H1 (cell line): Measurements from ENCODE around the gene THAP2. TPM values are rescaled to one million over a fixed set of nuclear protein-coding genes. Genes with fewer than 3 reads are reported as not detected.

Experiments
- CTCF ChIA-PET: fragments of 300-600 bp; sonication (Branson Sonifier 250); formaldehyde crosslinking; loops from one replicate; lab custom pipeline; 2021; ENCODE audit not compliant: partially characterized antibody; lab: Charles Lee
- POLR2A ChIA-PET: fragments of 300-600 bp; sonication (Branson Sonifier 250); formaldehyde crosslinking; loops from one replicate; lab custom pipeline; 2021; ENCODE audit warnings: inconsistent platforms; ENCODE audit not compliant: partially characterized antibody; lab: Charles Lee
- DNase-seq, 2 experiments: peaks; one replicate each; pipeline versions ENCODE4 v3.0.0 to v3.0.0-alpha.2; 2010 to 2022; ENCODE audit warnings: low spot score in 2 of 2, low read depth in 1 of 2, mixed read lengths in 1 of 2
- FAIRE-seq: peaks from 2 replicates; lab custom pipeline; 2011; peaks lifted over from hg19 to GRCh38; lab: Jason Lieb, UNC
- H2AFZ ChIP-seq: 2 replicates; pipeline ENCODE4 v1.8.1; 2012; ENCODE audit warnings: low read length, inconsistent platforms
- H2AK5ac ChIP-seq: 2 replicates; pipeline ENCODE4 v1.6.1; 2013; ENCODE audit warnings: low read depth, low read length
- H2BK120ac ChIP-seq: replicated peaks from 2 replicates; pipeline ENCODE3; 2013; ENCODE audit warnings: low read depth, low read length, inconsistent platforms
- H2BK12ac ChIP-seq: 2 replicates; pipeline ENCODE4 v1.6.1; 2013; ENCODE audit warnings: low read depth, low read length
- H2BK15ac ChIP-seq: 2 replicates; pipeline ENCODE4 v1.6.1; 2013; ENCODE audit warnings: low read length
- H2BK20ac ChIP-seq: 2 replicates; pipeline ENCODE4 v1.6.1; 2013; ENCODE audit warnings: low read length
- H2BK5ac ChIP-seq: 2 replicates; pipeline ENCODE4 v1.6.1; 2013; ENCODE audit warnings: low read depth, low read length
- H3K14ac ChIP-seq: 2 replicates; pipeline ENCODE4 v1.6.1; 2013; ENCODE audit warnings: inconsistent platforms; ENCODE audit not compliant: insufficient read length
- H3K18ac ChIP-seq: 2 replicates; pipeline ENCODE4 v1.6.1; 2013; ENCODE audit warnings: low read length; ENCODE audit errors: extremely low read depth
- H3K23ac ChIP-seq: 2 replicates; pipeline ENCODE4 v1.6.1; 2013; ENCODE audit warnings: inconsistent platforms; ENCODE audit not compliant: insufficient read length
- H3K23me2 ChIP-seq: 2 replicates; pipeline ENCODE4 v1.6.1; 2013; ENCODE audit warnings: low read depth, low read length
- H3K27ac ChIP-seq: 2 replicates; pipeline ENCODE4 v1.6.1; 2011; ENCODE audit warnings: low read depth, low read length, inconsistent platforms
- H3K27me3 ChIP-seq, 4 experiments: replicated peaks in 1 of 4; 1 replicate in 1 of 4; 2 replicates in 3 of 4; pipeline versions ENCODE4 v1.6.1 to v1.8.1; 2011 to 2013; ENCODE audit warnings: low read length in 3 of 4, mild to moderate bottlenecking in 3 of 4, inconsistent platforms in 2 of 4, mixed read lengths in 2 of 4, moderate library complexity in 1 of 4; ENCODE audit not compliant: control insufficient read depth in 3 of 4, insufficient read depth in 3 of 4; ENCODE audit errors: extremely low read depth in 1 of 4
- H3K36me3 ChIP-seq, 4 experiments: 2 replicates each; pipeline versions ENCODE4 v1.6.1 to v1.8.1; 2011 to 2013; ENCODE audit warnings: mild to moderate bottlenecking in 4 of 4, low read length in 3 of 4, moderate library complexity in 2 of 4, control low read depth in 1 of 4, inconsistent platforms in 1 of 4; ENCODE audit not compliant: insufficient read depth in 4 of 4, control insufficient read depth in 2 of 4
- H3K4ac ChIP-seq: replicated peaks from 2 replicates; pipeline ENCODE3; 2013; ENCODE audit warnings: low read length, low read depth, mixed read lengths, inconsistent platforms; ENCODE audit not compliant: insufficient read length
- H3K4me1 ChIP-seq, 4 experiments: replicated peaks in 1 of 4; 1 replicate in 1 of 4; 2 replicates in 3 of 4; pipeline versions ENCODE4 v1.6.1 to v1.8.1; 2011 to 2013; ENCODE audit warnings: low read length in 3 of 4, inconsistent platforms in 2 of 4, mixed read lengths in 1 of 4; ENCODE audit not compliant: insufficient read depth in 4 of 4, control insufficient read depth in 3 of 4
- H3K4me2 ChIP-seq, 2 experiments: 2 replicates each; pipeline versions ENCODE4 v1.6.1 to v1.8.1; 2011 to 2013; ENCODE audit warnings: low read depth in 2 of 2, low read length in 2 of 2, control low read depth in 1 of 2, inconsistent platforms in 1 of 2, mild to moderate bottlenecking in 1 of 2; ENCODE audit not compliant: insufficient read depth in 1 of 2
- H3K4me3 ChIP-seq, 4 experiments: fragments of 200-600, 300-600 bp in 1 of 4; sonication (generic), shearing (Covaris generic), sonication (Bioruptor Twin) in 1 of 4; 2 replicates each; pipeline versions ENCODE4 v1.5.1 to v1.8.1; 2011 to 2016; ENCODE audit warnings: low read length in 4 of 4, low read depth in 3 of 4, control low read depth in 2 of 4, inconsistent platforms in 2 of 4, mild to moderate bottlenecking in 2 of 4, mixed read lengths in 1 of 4, moderate library complexity in 1 of 4; ENCODE audit not compliant: insufficient read depth in 2 of 4; ENCODE audit errors: extremely low read depth in 1 of 4
- H3K56ac ChIP-seq: replicated peaks from 2 replicates; pipeline ENCODE3; 2013; ENCODE audit warnings: low read depth, mild to moderate bottlenecking, mixed read lengths, low read length, inconsistent platforms; ENCODE audit not compliant: insufficient read length
- H3K79me1 ChIP-seq: 2 replicates; pipeline ENCODE4 v1.6.1; 2013; ENCODE audit warnings: low read depth, low read length, control low read depth
- H3K79me2 ChIP-seq, 2 experiments: 2 replicates each; pipeline versions ENCODE4 v1.6.1 to v1.8.1; 2012 to 2013; ENCODE audit warnings: low read length in 2 of 2, mild to moderate bottlenecking in 2 of 2, inconsistent platforms in 1 of 2; ENCODE audit not compliant: insufficient read depth in 2 of 2, control insufficient read depth in 1 of 2
- H3K9ac ChIP-seq, 4 experiments: replicated peaks in 1 of 4; 1 replicate in 1 of 4; 2 replicates in 3 of 4; pipeline versions ENCODE4 v1.6.1 to v1.8.1; 2011 to 2013; ENCODE audit warnings: low read depth in 3 of 4, low read length in 3 of 4, control low read depth in 2 of 4, mild to moderate bottlenecking in 2 of 4, moderate library complexity in 2 of 4, inconsistent platforms in 1 of 4; ENCODE audit errors: extremely low read depth in 1 of 4
- H3K9me3 ChIP-seq, 2 experiments: 2 replicates each; pipeline versions ENCODE4 v1.6.1 to v1.8.1; 2012 to 2013; ENCODE audit warnings: mild to moderate bottlenecking in 2 of 2, moderate library complexity in 2 of 2, control low read depth in 1 of 2, inconsistent platforms in 1 of 2, low read depth in 1 of 2, low read length in 1 of 2, mixed read lengths in 1 of 2; ENCODE audit not compliant: insufficient read depth in 2 of 2
- H4K20me1 ChIP-seq, 2 experiments: replicated peaks in 1 of 2; 2 replicates each; pipeline versions ENCODE3 to v1.8.1; 2011 to 2013; ENCODE audit warnings: inconsistent platforms in 2 of 2, low read length in 2 of 2, mild to moderate bottlenecking in 1 of 2; ENCODE audit not compliant: insufficient read depth in 2 of 2, control insufficient read depth in 1 of 2
- H4K5ac ChIP-seq: 2 replicates; pipeline ENCODE4 v1.6.1; 2013; ENCODE audit warnings: low read length, low read depth, mixed read lengths, inconsistent platforms; ENCODE audit not compliant: insufficient read length
- H4K8ac ChIP-seq: 2 replicates; pipeline ENCODE4 v1.8.0; 2013; ENCODE audit warnings: mild to moderate bottlenecking, moderate library complexity, low read length, inconsistent platforms; ENCODE audit not compliant: insufficient read depth; ENCODE audit errors: extremely low read depth
- H4K91ac ChIP-seq: replicated peaks from 2 replicates; pipeline ENCODE3; 2013; ENCODE audit warnings: low read length, mixed read lengths, inconsistent platforms; ENCODE audit not compliant: insufficient read length
- CBX8 ChIP-seq: fragments of 300-800, 300-1000 bp; sonication (generic); IDR thresholded peaks from 2 replicates; pipeline ENCODE4 v1.7.1; 2016; ENCODE audit warnings: low read depth, low read length, borderline replicate concordance
- WGBS, 2 experiments: shearing (Covaris generic) in 1 of 2; methylation state at CpG; one replicate each; pipeline versions ENCODE4 v1.1.6 to v1.1.7; 2013 to 2015; ENCODE audit warnings: low lambda C conversion rate in 2 of 2, mixed read lengths in 2 of 2, inconsistent platforms in 1 of 2, low coverage in 1 of 2, missing lambda C conversion rate in 1 of 2; ENCODE audit not compliant: insufficient replicate concordance in 2 of 2, insufficient coverage in 1 of 2, insufficient read length in 1 of 2; ENCODE audit errors: extremely low coverage in 1 of 2, missing lambda C conversion rate in 1 of 2; 5-methylcytosine and 5-hydroxymethylcytosine counted together
- polyA plus RNA-seq, 7 experiments: library from polyadenylated mRNA; depleted of rRNA in 3 of 7; stranded (reverse) in 5 of 7; unstranded in 2 of 7; fragments of >200 nt in 5 of 7; fragments of 200-250 nt in 2 of 7; gene quantifications; 1 replicate in 5 of 7; 2 replicates in 1 of 7; 4 replicates in 1 of 7; pipeline versions ENCODE4 v1.2.1 to v1.2.3, GENCODE V29; 2011 to 2013; ENCODE audit warnings: missing spikeins in 2 of 7, mixed read lengths in 2 of 7
- total RNA-seq: library from RNA; stranded (reverse); fragmentation: NEBNext Ultra II Directional; extraction: Animal tissue kit (Norgen Biotek cat#: 25700); gene quantifications from 2 replicates; pipeline ENCODE4 v1.2.1, GENCODE V29; 2021

Gene THAP2
- total and polyA plus RNA-seq, 2 of the 8 experiments (the other 6 are each of a cell fraction or from before 2014, with no cell fraction given): 1.8 to 5.3 TPM

GRCh38 chr12:71626768-71627167 is 37.3 kb upstream of the THAP2 start:
- Histone ChIP-seq H4K5ac (no peak overlapping the region), H3K9ac (no peak overlapping the region), H2BK5ac (no peak overlapping the region), H3K4me2 (no peak overlapping the region), H3K79me1 (no peaks in the 10 kb centered on the region), H3K56ac (no peak overlapping the region), H3K23me2 (no peaks in the 10 kb centered on the region; the same call in 1 of the 2 replicates), H3K27me3 (no peaks in the 10 kb centered on the region), H4K91ac (no peak overlapping the region), H3K4me1 (no peaks in the 10 kb centered on the region), H3K27ac (no peak overlapping the region), H4K8ac (no peak overlapping the region), H2BK12ac (no peak overlapping the region)
- POLR2A ChIA-PET: interaction anchor here (1.0 kb wide), 1 partner anchor 9 kb away, joined by 3 read pairs; no protein-coding TSS in a partner anchor
- no peak for TF ChIP-seq CBX8
- TF ChIP-seq, all 59 proteins: peak for 0
- Histone ChIP-seq H3K14ac (no peak overlapping the region), H2BK20ac (no peak overlapping the region), H2AK5ac (no peak overlapping the region), H3K9me3 (no peaks in the 10 kb centered on the region), H3K18ac (no peak overlapping the region), H3K79me2 (no peaks in the 10 kb centered on the region), H2AFZ (no peak overlapping the region), H3K4ac (no peak overlapping the region), H3K23ac (no peak overlapping the region), H3K4me3 (no peak overlapping the region), H2BK120ac (no peak overlapping the region), H2BK15ac (no peak overlapping the region), H3K36me3 (peaks cover 7 to 89% (median 47%) of the 10 kb centered on the region in 4 experiments), H4K20me1 (no peaks in the 10 kb centered on the region)
- 91% methylated on average over 3 of the region's 3 CpGs; no CpG with 5 or more reads in 1 of the 2 experiments for WGBS, 2 experiments
- CTCF ChIA-PET: interaction anchor here (0.8 to 4.4 kb wide), 3 partner anchors 8 to 120 kb away, joined by 3 to 21 read pairs (median 4); no protein-coding TSS in a partner anchor
- FAIRE-seq: no peak
- DNase-seq: no peak
